H1 (cell line): ENCODE results near the gene NHEJ1. TPM values are rescaled to one million over a fixed set of nuclear protein-coding genes. Genes with fewer than 3 reads are reported as not detected.

Experiments
- CTCF ChIA-PET: fragments of 300-600 bp; sonication (Branson Sonifier 250); formaldehyde crosslinking; loops from one replicate; lab custom pipeline; 2021; ENCODE audit not compliant: partially characterized antibody; lab: Charles Lee
- POLR2A ChIA-PET: fragments of 300-600 bp; sonication (Branson Sonifier 250); formaldehyde crosslinking; loops from one replicate; lab custom pipeline; 2021; ENCODE audit warnings: inconsistent platforms; ENCODE audit not compliant: partially characterized antibody; lab: Charles Lee
- DNase-seq, 2 experiments: peaks; one replicate each; pipeline versions ENCODE4 v3.0.0 to v3.0.0-alpha.2; 2010 to 2022; ENCODE audit warnings: low spot score in 2 of 2, low read depth in 1 of 2, mixed read lengths in 1 of 2
- FAIRE-seq: peaks from 2 replicates; lab custom pipeline; 2011; peaks lifted over from hg19 to GRCh38; lab: Jason Lieb, UNC
- H2AFZ ChIP-seq: 2 replicates; pipeline ENCODE4 v1.8.1; 2012; ENCODE audit warnings: low read length, inconsistent platforms
- H2AK5ac ChIP-seq: 2 replicates; pipeline ENCODE4 v1.6.1; 2013; ENCODE audit warnings: low read depth, low read length
- H2BK120ac ChIP-seq: replicated peaks from 2 replicates; pipeline ENCODE3; 2013; ENCODE audit warnings: low read depth, low read length, inconsistent platforms
- H2BK12ac ChIP-seq: 2 replicates; pipeline ENCODE4 v1.6.1; 2013; ENCODE audit warnings: low read depth, low read length
- H2BK15ac ChIP-seq: 2 replicates; pipeline ENCODE4 v1.6.1; 2013; ENCODE audit warnings: low read length
- H2BK20ac ChIP-seq: 2 replicates; pipeline ENCODE4 v1.6.1; 2013; ENCODE audit warnings: low read length
- H2BK5ac ChIP-seq: 2 replicates; pipeline ENCODE4 v1.6.1; 2013; ENCODE audit warnings: low read depth, low read length
- H3K14ac ChIP-seq: 2 replicates; pipeline ENCODE4 v1.6.1; 2013; ENCODE audit warnings: inconsistent platforms; ENCODE audit not compliant: insufficient read length
- H3K18ac ChIP-seq: 2 replicates; pipeline ENCODE4 v1.6.1; 2013; ENCODE audit warnings: low read length; ENCODE audit errors: extremely low read depth
- H3K23ac ChIP-seq: 2 replicates; pipeline ENCODE4 v1.6.1; 2013; ENCODE audit warnings: inconsistent platforms; ENCODE audit not compliant: insufficient read length
- H3K23me2 ChIP-seq: 2 replicates; pipeline ENCODE4 v1.6.1; 2013; ENCODE audit warnings: low read depth, low read length
- H3K27ac ChIP-seq: 2 replicates; pipeline ENCODE4 v1.6.1; 2011; ENCODE audit warnings: low read depth, low read length, inconsistent platforms
- H3K27me3 ChIP-seq, 4 experiments: replicated peaks in 1 of 4; 1 replicate in 1 of 4; 2 replicates in 3 of 4; pipeline versions ENCODE4 v1.6.1 to v1.8.1; 2011 to 2013; ENCODE audit warnings: low read length in 3 of 4, mild to moderate bottlenecking in 3 of 4, inconsistent platforms in 2 of 4, mixed read lengths in 2 of 4, moderate library complexity in 1 of 4; ENCODE audit not compliant: control insufficient read depth in 3 of 4, insufficient read depth in 3 of 4; ENCODE audit errors: extremely low read depth in 1 of 4
- H3K36me3 ChIP-seq, 4 experiments: 2 replicates each; pipeline versions ENCODE4 v1.6.1 to v1.8.1; 2011 to 2013; ENCODE audit warnings: mild to moderate bottlenecking in 4 of 4, low read length in 3 of 4, moderate library complexity in 2 of 4, control low read depth in 1 of 4, inconsistent platforms in 1 of 4; ENCODE audit not compliant: insufficient read depth in 4 of 4, control insufficient read depth in 2 of 4
- H3K4ac ChIP-seq: replicated peaks from 2 replicates; pipeline ENCODE3; 2013; ENCODE audit warnings: low read length, low read depth, mixed read lengths, inconsistent platforms; ENCODE audit not compliant: insufficient read length
- H3K4me1 ChIP-seq, 4 experiments: replicated peaks in 1 of 4; 1 replicate in 1 of 4; 2 replicates in 3 of 4; pipeline versions ENCODE4 v1.6.1 to v1.8.1; 2011 to 2013; ENCODE audit warnings: low read length in 3 of 4, inconsistent platforms in 2 of 4, mixed read lengths in 1 of 4; ENCODE audit not compliant: insufficient read depth in 4 of 4, control insufficient read depth in 3 of 4
- H3K4me2 ChIP-seq, 2 experiments: 2 replicates each; pipeline versions ENCODE4 v1.6.1 to v1.8.1; 2011 to 2013; ENCODE audit warnings: low read depth in 2 of 2, low read length in 2 of 2, control low read depth in 1 of 2, inconsistent platforms in 1 of 2, mild to moderate bottlenecking in 1 of 2; ENCODE audit not compliant: insufficient read depth in 1 of 2
- H3K4me3 ChIP-seq, 4 experiments: fragments of 200-600, 300-600 bp in 1 of 4; sonication (generic), shearing (Covaris generic), sonication (Bioruptor Twin) in 1 of 4; 2 replicates each; pipeline versions ENCODE4 v1.5.1 to v1.8.1; 2011 to 2016; ENCODE audit warnings: low read length in 4 of 4, low read depth in 3 of 4, control low read depth in 2 of 4, inconsistent platforms in 2 of 4, mild to moderate bottlenecking in 2 of 4, mixed read lengths in 1 of 4, moderate library complexity in 1 of 4; ENCODE audit not compliant: insufficient read depth in 2 of 4; ENCODE audit errors: extremely low read depth in 1 of 4
- H3K56ac ChIP-seq: replicated peaks from 2 replicates; pipeline ENCODE3; 2013; ENCODE audit warnings: low read depth, mild to moderate bottlenecking, mixed read lengths, low read length, inconsistent platforms; ENCODE audit not compliant: insufficient read length
- H3K79me1 ChIP-seq: 2 replicates; pipeline ENCODE4 v1.6.1; 2013; ENCODE audit warnings: low read depth, low read length, control low read depth
- H3K79me2 ChIP-seq, 2 experiments: 2 replicates each; pipeline versions ENCODE4 v1.6.1 to v1.8.1; 2012 to 2013; ENCODE audit warnings: low read length in 2 of 2, mild to moderate bottlenecking in 2 of 2, inconsistent platforms in 1 of 2; ENCODE audit not compliant: insufficient read depth in 2 of 2, control insufficient read depth in 1 of 2
- H3K9ac ChIP-seq, 4 experiments: replicated peaks in 1 of 4; 1 replicate in 1 of 4; 2 replicates in 3 of 4; pipeline versions ENCODE4 v1.6.1 to v1.8.1; 2011 to 2013; ENCODE audit warnings: low read depth in 3 of 4, low read length in 3 of 4, control low read depth in 2 of 4, mild to moderate bottlenecking in 2 of 4, moderate library complexity in 2 of 4, inconsistent platforms in 1 of 4; ENCODE audit errors: extremely low read depth in 1 of 4
- H3K9me3 ChIP-seq, 2 experiments: 2 replicates each; pipeline versions ENCODE4 v1.6.1 to v1.8.1; 2012 to 2013; ENCODE audit warnings: mild to moderate bottlenecking in 2 of 2, moderate library complexity in 2 of 2, control low read depth in 1 of 2, inconsistent platforms in 1 of 2, low read depth in 1 of 2, low read length in 1 of 2, mixed read lengths in 1 of 2; ENCODE audit not compliant: insufficient read depth in 2 of 2
- H4K20me1 ChIP-seq, 2 experiments: replicated peaks in 1 of 2; 2 replicates each; pipeline versions ENCODE3 to v1.8.1; 2011 to 2013; ENCODE audit warnings: inconsistent platforms in 2 of 2, low read length in 2 of 2, mild to moderate bottlenecking in 1 of 2; ENCODE audit not compliant: insufficient read depth in 2 of 2, control insufficient read depth in 1 of 2
- H4K5ac ChIP-seq: 2 replicates; pipeline ENCODE4 v1.6.1; 2013; ENCODE audit warnings: low read length, low read depth, mixed read lengths, inconsistent platforms; ENCODE audit not compliant: insufficient read length
- H4K8ac ChIP-seq: 2 replicates; pipeline ENCODE4 v1.8.0; 2013; ENCODE audit warnings: mild to moderate bottlenecking, moderate library complexity, low read length, inconsistent platforms; ENCODE audit not compliant: insufficient read depth; ENCODE audit errors: extremely low read depth
- H4K91ac ChIP-seq: replicated peaks from 2 replicates; pipeline ENCODE3; 2013; ENCODE audit warnings: low read length, mixed read lengths, inconsistent platforms; ENCODE audit not compliant: insufficient read length
- E2F6 ChIP-seq: IDR thresholded peaks from 2 replicates; pipeline ENCODE4 v1.6.1; 2012; ENCODE audit warnings: inconsistent platforms
- WGBS, 2 experiments: shearing (Covaris generic) in 1 of 2; methylation state at CpG; one replicate each; pipeline versions ENCODE4 v1.1.6 to v1.1.7; 2013 to 2015; ENCODE audit warnings: low lambda C conversion rate in 2 of 2, mixed read lengths in 2 of 2, inconsistent platforms in 1 of 2, low coverage in 1 of 2, missing lambda C conversion rate in 1 of 2; ENCODE audit not compliant: insufficient replicate concordance in 2 of 2, insufficient coverage in 1 of 2, insufficient read length in 1 of 2; ENCODE audit errors: extremely low coverage in 1 of 2, missing lambda C conversion rate in 1 of 2; 5-methylcytosine and 5-hydroxymethylcytosine counted together
- polyA plus RNA-seq, 7 experiments: library from polyadenylated mRNA; depleted of rRNA in 3 of 7; stranded (reverse) in 5 of 7; unstranded in 2 of 7; fragments of >200 nt in 5 of 7; fragments of 200-250 nt in 2 of 7; gene quantifications; 1 replicate in 5 of 7; 2 replicates in 1 of 7; 4 replicates in 1 of 7; pipeline versions ENCODE4 v1.2.1 to v1.2.3, GENCODE V29; 2011 to 2013; ENCODE audit warnings: missing spikeins in 2 of 7, mixed read lengths in 2 of 7
- total RNA-seq: library from RNA; stranded (reverse); fragmentation: NEBNext Ultra II Directional; extraction: Animal tissue kit (Norgen Biotek cat#: 25700); gene quantifications from 2 replicates; pipeline ENCODE4 v1.2.1, GENCODE V29; 2021
- TF ChIP-seq, protein P1 (sequence below): IDR thresholded peaks from 2 replicates; pipeline ENCODE4 v1.6.1; 2011; ENCODE audit warnings: low read depth, mild to moderate bottlenecking, low read length; ENCODE audit not compliant: insufficient read depth

Gene NHEJ1
- total and polyA plus RNA-seq, 2 of the 8 experiments (the other 6 are each of a cell fraction or from before 2014, with no cell fraction given) = 22.7 to 24.1 TPM

DNA sequence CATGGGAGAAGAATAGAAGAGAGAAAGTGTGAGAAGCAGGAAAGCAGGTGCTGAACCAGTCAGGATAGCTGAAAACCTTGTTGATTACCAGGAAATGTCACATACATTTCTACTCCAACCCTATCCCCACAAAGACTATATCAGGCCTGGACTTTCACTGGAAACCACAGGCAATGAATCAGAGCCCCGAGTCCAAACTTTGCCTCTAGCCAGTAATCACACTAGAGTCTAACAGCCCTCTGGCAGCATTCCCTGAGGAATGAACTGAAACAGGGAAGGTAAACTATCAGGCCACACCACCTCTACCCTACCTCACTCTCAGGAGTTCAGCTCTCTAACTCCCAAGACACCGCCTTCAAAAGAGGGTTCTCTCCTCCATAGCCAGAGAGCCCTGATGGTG, 81.2 kb downstream of the NHEJ1 start:
- H3K4me3 ChIP-seq = no peak overlapping the region
- H2BK120ac ChIP-seq = no peak overlapping the region
- no peak overlapping the region for H2BK5ac ChIP-seq
- H4K5ac ChIP-seq = no peak overlapping the region
- POLR2A ChIA-PET = no interaction called here
- no peak overlapping the region for H3K9ac ChIP-seq
- peaks cover 0 to 4% of the 10 kb centered on the region in 2 experiments for H4K20me1 ChIP-seq
- CTCF ChIA-PET = interaction anchor here (0.6 to 62.8 kb wide), 16 partner anchors 9 to 260 kb away, joined by 3 to 1777 read pairs (median 7); partner anchors contain the start of gene IHH
- WGBS, 2 experiments = 94% methylated on average over 2 of the region's 2 CpGs; no CpG with 5 or more reads in 1 of the 2 experiments
- no peak for FAIRE-seq
- H3K79me1 ChIP-seq = no peaks in the 10 kb centered on the region
- H3K23ac ChIP-seq = no peak overlapping the region
- no peaks in the 10 kb centered on the region for H3K9me3 ChIP-seq
- no peak overlapping the region for H2BK15ac ChIP-seq
- no peak overlapping the region for H3K4me2 ChIP-seq
- no peak overlapping the region for H2AK5ac ChIP-seq
- no peak for DNase-seq
- H3K23me2 ChIP-seq = no peaks in the 10 kb centered on the region
- no peak overlapping the region for H3K56ac ChIP-seq
- H3K18ac ChIP-seq = no peak overlapping the region
- no peak overlapping the region for H4K91ac ChIP-seq
- H3K27me3 ChIP-seq = no peaks in the 10 kb centered on the region
- TF ChIP-seq, protein P1, sequence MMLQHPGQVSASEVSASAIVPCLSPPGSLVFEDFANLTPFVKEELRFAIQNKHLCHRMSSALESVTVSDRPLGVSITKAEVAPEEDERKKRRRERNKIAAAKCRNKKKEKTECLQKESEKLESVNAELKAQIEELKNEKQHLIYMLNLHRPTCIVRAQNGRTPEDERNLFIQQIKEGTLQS = no peak
- TF ChIP-seq E2F6 = no peak
- no peak overlapping the region for H3K14ac ChIP-seq
- peaks cover 0 to 5% (median under 1%) of the 10 kb centered on the region in 4 experiments; a peak in 3 of 8 replicates for H3K36me3 ChIP-seq
- no peaks in the 10 kb centered on the region for H3K4me1 ChIP-seq
- no peak overlapping the region for H2BK12ac ChIP-seq
- H2AFZ ChIP-seq = no peak overlapping the region
- H3K27ac ChIP-seq = no peak overlapping the region
- no peak overlapping the region for H4K8ac ChIP-seq
- no peaks in the 10 kb centered on the region for H3K79me2 ChIP-seq
- no peak overlapping the region for H2BK20ac ChIP-seq
- H3K4ac ChIP-seq = no peak overlapping the region
